B cell (primary cell): Measurements from ENCODE around the gene F2R. TPM values are rescaled to one million over a fixed set of nuclear protein-coding genes. Genes with fewer than 3 reads are reported as not detected.

Experiments used
- ATAC-seq: fragments of 200-7000 bp; cut with Tn5 transposase; one replicate; pipeline ENCODE4 v1.10.0; 2021; ENCODE audit warnings: low read depth, mild to moderate bottlenecking, moderate number of reproducible peaks, moderate library complexity
- CTCF ChIA-PET: fragments of 350-600 bp; sonication (Branson Sonifier 250); formaldehyde crosslinking; loops from one replicate; lab custom pipeline; 2021; ENCODE audit warnings: antibody characterized with exemption, inconsistent platforms; lab: Charles Lee
- POLR2A ChIA-PET: fragments of 350-600 bp; sonication (Branson Sonifier 250); formaldehyde crosslinking; loops from one replicate; lab custom pipeline; 2021; ENCODE audit warnings: antibody characterized with exemption; lab: Charles Lee
- DNase-seq: peaks from one replicate; pipeline ENCODE4 v3.0.0; 2013
- H2AFZ ChIP-seq: 2 replicates; pipeline ENCODE4 v1.6.1; 2012; ENCODE audit warnings: mild to moderate bottlenecking, low read depth, low read length; ENCODE audit not compliant: insufficient read depth, poor library complexity, severe bottlenecking
- H3K27ac ChIP-seq, 2 donors: 1 replicate in 1 of 2; 2 replicates in 1 of 2; pipeline ENCODE4 v1.5.1; 2012 to 2013; ENCODE audit warnings: low read length in 2 of 2, mild to moderate bottlenecking in 2 of 2, moderate library complexity in 1 of 2
- H3K27me3 ChIP-seq, 4 experiments: fragments of 200-600 bp in 1 of 4; sonication (generic) in 1 of 4; replicated peaks in 1 of 4; 1 replicate in 2 of 4; 2 replicates in 2 of 4; pipeline versions ENCODE4 v1.6.1 to v1.7.0; 2013 to 2016; ENCODE audit warnings: low read length in 3 of 4, mild to moderate bottlenecking in 2 of 4, mixed read lengths in 1 of 4, moderate library complexity in 1 of 4; ENCODE audit not compliant: insufficient read depth in 4 of 4, control insufficient read depth in 3 of 4; ENCODE audit errors: control extremely low read depth in 1 of 4
- H3K36me3 ChIP-seq, 2 experiments: replicated peaks in 1 of 2; 1 replicate in 1 of 2; 2 replicates in 1 of 2; pipeline versions ENCODE4 v1.6.1 to v1.7.1; 2013; ENCODE audit warnings: low read length in 1 of 2; ENCODE audit not compliant: insufficient read depth in 2 of 2, control insufficient read depth in 1 of 2; ENCODE audit errors: control extremely low read depth in 1 of 2, extremely low read depth in 1 of 2
- H3K4me1 ChIP-seq, 2 donors: fragments of 200-600 bp in 1 of 2; sonication (generic) in 1 of 2; 1 replicate in 1 of 2; 2 replicates in 1 of 2; pipeline versions ENCODE4 v1.5.1 to v1.6.1; 2013 to 2017; ENCODE audit warnings: low read length in 2 of 2; ENCODE audit not compliant: control insufficient read depth in 2 of 2, insufficient read depth in 2 of 2
- H3K4me2 ChIP-seq: replicated peaks from 2 replicates; pipeline ENCODE3; 2012; ENCODE audit warnings: mild to moderate bottlenecking, low read depth, low read length; ENCODE audit not compliant: poor library complexity, severe bottlenecking
- H3K4me3 ChIP-seq, 5 experiments: fragments of 200-600 bp in 1 of 5; sonication (generic) in 1 of 5; 1 replicate in 3 of 5; 2 replicates in 2 of 5; pipeline versions ENCODE4 v1.5.1 to v1.7.0; 2011 to 2016; ENCODE audit warnings: low read length in 4 of 5, mild to moderate bottlenecking in 4 of 5, low read depth in 2 of 5, control low read depth in 1 of 5, moderate library complexity in 1 of 5; ENCODE audit not compliant: insufficient read depth in 1 of 5; ENCODE audit errors: control extremely low read depth in 1 of 5, extremely low read depth in 1 of 5
- H3K79me2 ChIP-seq: fragments of 200-600 bp; sonication (generic); one replicate; pipeline ENCODE4 v1.6.0; 2016; ENCODE audit warnings: low read length; ENCODE audit not compliant: control insufficient read depth, insufficient read depth
- H3K9ac ChIP-seq: fragments of 200-600 bp; sonication (generic); 2 replicates; pipeline ENCODE4 v1.6.1; 2017; ENCODE audit warnings: mild to moderate bottlenecking, low read length, moderate library complexity
- H3K9me3 ChIP-seq, 3 donors: one replicate each; pipeline versions ENCODE4 v1.6.1 to v1.7.1; 2013; ENCODE audit warnings: low read length in 2 of 3; ENCODE audit not compliant: control insufficient read depth in 2 of 3, insufficient read depth in 1 of 3; ENCODE audit errors: control extremely low read depth in 1 of 3
- H4K20me1 ChIP-seq: 2 replicates; pipeline ENCODE4 v1.6.0; 2012; ENCODE audit warnings: mild to moderate bottlenecking, low read length; ENCODE audit not compliant: insufficient read depth, control insufficient read depth, poor library complexity, severe bottlenecking
- H3K27ac Mint-ChIP-seq: one replicate; pipeline ENCODE4 v1.8.0; 2021; ENCODE audit warnings: mixed read lengths
- H3K27me3 Mint-ChIP-seq: one replicate; pipeline ENCODE4 v1.8.0; 2021; ENCODE audit warnings: mixed read lengths
- H3K4me1 Mint-ChIP-seq: one replicate; pipeline ENCODE4 v1.8.0; 2021; ENCODE audit warnings: mixed read lengths
- H3K4me3 Mint-ChIP-seq: one replicate; pipeline ENCODE4 v1.8.0; 2021; ENCODE audit warnings: mixed read lengths
- H3K9me3 Mint-ChIP-seq: one replicate; pipeline ENCODE4 v1.8.0; 2022; ENCODE audit warnings: mixed read lengths; ENCODE audit not compliant: insufficient read depth
- EZH2 ChIP-seq: IDR thresholded peaks from 2 replicates; pipeline ENCODE4 v1.6.1; 2012; ENCODE audit warnings: borderline replicate concordance, low read depth, mild to moderate bottlenecking, moderate library complexity, low read length; ENCODE audit not compliant: insufficient read depth, poor library complexity, severe bottlenecking
- WGBS: methylation state at CpG from one replicate; pipeline ENCODE4 v1.1.5; 2013; ENCODE audit warnings: missing lambda C conversion rate; ENCODE audit not compliant: insufficient coverage; 5-methylcytosine and 5-hydroxymethylcytosine counted together
- intact Hi-C: fragments of 100-400 bp; cut with micrococcal nuclease; formaldehyde crosslinking; loops from one replicate; pipeline ENCODE4 v1.10.0; 2022
- polyA plus RNA-seq: library from polyadenylated mRNA; depleted of rRNA; stranded (reverse); fragments of >200 nt; gene quantifications from 2 replicates; pipeline ENCODE4 v1.2.3, GENCODE V29; 2012
- total RNA-seq, 2 donors: library from RNA; stranded (reverse); fragments of 120-200 nt in 1 of 2; gene quantifications; 1 replicate in 1 of 2; 2 replicates in 1 of 2; pipeline versions ENCODE4 v1.2.3 to v1.2.4, GENCODE V29; 2013 to 2022
- TF ChIP-seq, protein P1 (sequence below): fragments of 200-600 bp; IDR thresholded peaks from one replicate; pipeline ENCODE4 v1.8.0; 2022; ENCODE audit warnings: antibody characterized with exemption, mild to moderate bottlenecking

Gene F2R
- total and polyA plus RNA-seq, 2 donors (not counting 1 experiment from before 2014, with no cell fraction given) = 0.25 to 1.4 TPM

DNA sequence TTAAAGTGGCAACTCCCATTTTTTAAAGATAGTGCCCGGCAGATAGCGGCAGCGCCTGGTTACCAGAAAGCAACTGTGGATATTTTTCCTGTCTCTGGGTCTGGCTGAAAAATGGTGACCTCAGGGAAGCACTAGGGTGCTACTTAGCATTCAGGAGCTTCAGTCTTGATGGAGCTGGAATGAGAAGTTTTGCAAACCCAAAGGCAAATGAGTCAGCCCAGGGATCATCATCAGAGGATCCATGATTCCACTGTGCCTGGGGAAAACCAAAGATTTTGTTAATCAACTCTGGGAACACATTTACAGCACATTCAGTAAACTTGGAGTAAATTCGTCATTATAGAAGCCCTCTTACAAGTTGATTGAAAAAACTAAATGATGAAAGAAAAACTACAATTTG lies 26.7 kb downstream of the F2R start:
- Histone ChIP-seq H3K79me2 (no peaks in the 10 kb centered on the region), H4K20me1 (no peaks in the 10 kb centered on the region), H3K4me3 (no peak overlapping the region), H3K4me2 (no peak overlapping the region), H2AFZ (no peak overlapping the region), H3K4me1 (peaks cover 0 to 13% of the 10 kb centered on the region in 2 donors), H3K27ac (no peak overlapping the region), H3K27me3 (no peaks in the 10 kb centered on the region), H3K36me3 (no peaks in the 10 kb centered on the region), H3K9ac (no peak overlapping the region), H3K9me3 (no peaks in the 10 kb centered on the region)
- Mint-ChIP-seq H3K4me3 (no peak overlapping the region), H3K27ac (no peak overlapping the region), H3K9me3 (no peaks in the 10 kb centered on the region), H3K27me3 (peaks cover 9% of the 10 kb centered on the region), H3K4me1 (peaks cover 6% of the 10 kb centered on the region)
- POLR2A ChIA-PET = no interaction called here
- intact Hi-C loops = no loop called here
- WGBS = 95% methylated on average over 3 of the region's 4 CpGs
- DNase-seq = no peak
- CTCF ChIA-PET = no interaction called here
- TF ChIP-seq EZH2 = no peak
- TF ChIP-seq, protein P1, sequence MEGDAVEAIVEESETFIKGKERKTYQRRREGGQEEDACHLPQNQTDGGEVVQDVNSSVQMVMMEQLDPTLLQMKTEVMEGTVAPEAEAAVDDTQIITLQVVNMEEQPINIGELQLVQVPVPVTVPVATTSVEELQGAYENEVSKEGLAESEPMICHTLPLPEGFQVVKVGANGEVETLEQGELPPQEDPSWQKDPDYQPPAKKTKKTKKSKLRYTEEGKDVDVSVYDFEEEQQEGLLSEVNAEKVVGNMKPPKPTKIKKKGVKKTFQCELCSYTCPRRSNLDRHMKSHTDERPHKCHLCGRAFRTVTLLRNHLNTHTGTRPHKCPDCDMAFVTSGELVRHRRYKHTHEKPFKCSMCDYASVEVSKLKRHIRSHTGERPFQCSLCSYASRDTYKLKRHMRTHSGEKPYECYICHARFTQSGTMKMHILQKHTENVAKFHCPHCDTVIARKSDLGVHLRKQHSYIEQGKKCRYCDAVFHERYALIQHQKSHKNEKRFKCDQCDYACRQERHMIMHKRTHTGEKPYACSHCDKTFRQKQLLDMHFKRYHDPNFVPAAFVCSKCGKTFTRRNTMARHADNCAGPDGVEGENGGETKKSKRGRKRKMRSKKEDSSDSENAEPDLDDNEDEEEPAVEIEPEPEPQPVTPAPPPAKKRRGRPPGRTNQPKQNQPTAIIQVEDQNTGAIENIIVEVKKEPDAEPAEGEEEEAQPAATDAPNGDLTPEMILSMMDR = no peak
- no peak for ATAC-seq

DNA sequence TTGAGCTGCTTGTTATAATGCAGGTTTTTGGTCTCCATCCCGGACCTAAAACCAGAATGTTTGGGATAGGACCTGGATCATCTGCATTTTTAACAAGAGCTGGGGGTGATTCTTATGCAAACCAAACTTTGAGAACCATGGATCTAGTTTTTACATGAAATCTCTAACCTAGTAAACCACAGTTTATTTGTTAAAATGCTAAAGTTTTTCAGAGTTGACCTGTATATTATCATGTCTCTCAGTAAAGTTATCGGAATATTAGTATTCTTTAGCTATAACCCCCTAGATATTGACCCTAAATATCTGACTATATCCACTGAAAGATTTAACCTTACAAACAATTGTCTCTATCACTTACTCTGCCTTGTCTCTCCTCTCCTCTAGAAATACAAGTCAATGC lies 28.7 kb downstream of the F2R start:
- ChIA-PET POLR2A (no interaction called here), CTCF (interaction anchor here (0.9 kb wide), 1 partner anchor 29 kb away, joined by 3 read pairs; the partner anchor contains the start of gene F2R)
- Mint-ChIP-seq H3K4me3 (no peak overlapping the region), H3K27ac (no peak overlapping the region), H3K27me3 (peaks cover 18% of the 10 kb centered on the region), H3K9me3 (no peaks in the 10 kb centered on the region), H3K4me1 (no peaks in the 10 kb centered on the region)
- no peak overlapping the region for H3K4me2 ChIP-seq
- ATAC-seq = no peak
- H2AFZ ChIP-seq = no peak overlapping the region
- H3K4me1 ChIP-seq = no peaks in the 10 kb centered on the region
- TF ChIP-seq EZH2 = no peak
- TF ChIP-seq, protein P1 = no peak
- H3K36me3 ChIP-seq = no peaks in the 10 kb centered on the region
- no peak overlapping the region for H3K27ac ChIP-seq
- intact Hi-C loops = no loop called here
- H3K79me2 ChIP-seq = no peaks in the 10 kb centered on the region
- H3K27me3 ChIP-seq = no peaks in the 10 kb centered on the region
- H4K20me1 ChIP-seq = no peaks in the 10 kb centered on the region
- no peak overlapping the region for H3K4me3 ChIP-seq
- no peak overlapping the region for H3K9ac ChIP-seq
- DNase-seq = no peak
- no peaks in the 10 kb centered on the region for H3K9me3 ChIP-seq
- no CpG with 5 or more reads among the region's 2 CpGs for WGBS
